ENCODE measurements around the gene DLGAP1. TPM values are rescaled to one million over a fixed set of nuclear protein-coding genes. Genes with fewer than 3 reads are reported as not detected.
"Not testable (repeated sequence)": the region's sequence is repeated elsewhere in the genome, so short reads cannot be mapped to it uniquely, and the experiment has no call there.

Gene DLGAP1
- total RNA-seq, 1 donor from 2014 or later = 7.7 TPM

DNA sequence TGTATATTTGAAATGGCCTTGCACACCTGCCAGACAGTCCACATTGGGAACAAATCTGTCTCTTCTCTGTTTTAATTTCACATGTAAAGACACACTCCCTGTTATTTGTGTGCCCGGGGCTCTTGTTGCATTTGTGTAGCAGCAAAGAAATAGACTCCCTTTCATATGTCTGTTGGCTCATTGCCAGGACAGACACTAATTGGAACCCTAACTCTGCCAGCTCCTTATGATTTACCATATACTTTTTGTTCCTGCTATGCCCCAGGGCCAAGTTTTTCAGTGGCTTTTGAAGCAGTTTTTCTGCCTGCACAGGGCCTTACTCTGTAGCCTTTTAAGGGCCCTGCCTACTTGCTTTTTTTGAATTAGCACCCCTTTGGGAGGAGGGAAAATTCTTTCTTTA, 396.9 kb downstream of the DLGAP1 start:
- peaks cover 15% of the 10 kb centered on the region for H3K9me3 Mint-ChIP-seq (ENCODE audit: low read depth)
- TF ChIP-seq, protein P1, sequence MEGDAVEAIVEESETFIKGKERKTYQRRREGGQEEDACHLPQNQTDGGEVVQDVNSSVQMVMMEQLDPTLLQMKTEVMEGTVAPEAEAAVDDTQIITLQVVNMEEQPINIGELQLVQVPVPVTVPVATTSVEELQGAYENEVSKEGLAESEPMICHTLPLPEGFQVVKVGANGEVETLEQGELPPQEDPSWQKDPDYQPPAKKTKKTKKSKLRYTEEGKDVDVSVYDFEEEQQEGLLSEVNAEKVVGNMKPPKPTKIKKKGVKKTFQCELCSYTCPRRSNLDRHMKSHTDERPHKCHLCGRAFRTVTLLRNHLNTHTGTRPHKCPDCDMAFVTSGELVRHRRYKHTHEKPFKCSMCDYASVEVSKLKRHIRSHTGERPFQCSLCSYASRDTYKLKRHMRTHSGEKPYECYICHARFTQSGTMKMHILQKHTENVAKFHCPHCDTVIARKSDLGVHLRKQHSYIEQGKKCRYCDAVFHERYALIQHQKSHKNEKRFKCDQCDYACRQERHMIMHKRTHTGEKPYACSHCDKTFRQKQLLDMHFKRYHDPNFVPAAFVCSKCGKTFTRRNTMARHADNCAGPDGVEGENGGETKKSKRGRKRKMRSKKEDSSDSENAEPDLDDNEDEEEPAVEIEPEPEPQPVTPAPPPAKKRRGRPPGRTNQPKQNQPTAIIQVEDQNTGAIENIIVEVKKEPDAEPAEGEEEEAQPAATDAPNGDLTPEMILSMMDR (IDR thresholded peaks at IDR 0.05) = no peak
- DNase-seq (ENCODE audit: low spot score) = no peak
- peaks cover 4% of the 10 kb centered on the region for H3K36me3 Mint-ChIP-seq (ENCODE audit: low read depth)
- H3K4me1 Mint-ChIP-seq (ENCODE audit: low read depth) = no peaks in the 10 kb centered on the region
- no peaks in the 10 kb centered on the region for H3K27me3 Mint-ChIP-seq (ENCODE audit: low read depth)
- no peak overlapping the region for H3K4me3 Mint-ChIP-seq (ENCODE audit: unreplicated experiment)
- H3K27ac Mint-ChIP-seq (ENCODE audit: unreplicated experiment) = no peak overlapping the region

DNA sequence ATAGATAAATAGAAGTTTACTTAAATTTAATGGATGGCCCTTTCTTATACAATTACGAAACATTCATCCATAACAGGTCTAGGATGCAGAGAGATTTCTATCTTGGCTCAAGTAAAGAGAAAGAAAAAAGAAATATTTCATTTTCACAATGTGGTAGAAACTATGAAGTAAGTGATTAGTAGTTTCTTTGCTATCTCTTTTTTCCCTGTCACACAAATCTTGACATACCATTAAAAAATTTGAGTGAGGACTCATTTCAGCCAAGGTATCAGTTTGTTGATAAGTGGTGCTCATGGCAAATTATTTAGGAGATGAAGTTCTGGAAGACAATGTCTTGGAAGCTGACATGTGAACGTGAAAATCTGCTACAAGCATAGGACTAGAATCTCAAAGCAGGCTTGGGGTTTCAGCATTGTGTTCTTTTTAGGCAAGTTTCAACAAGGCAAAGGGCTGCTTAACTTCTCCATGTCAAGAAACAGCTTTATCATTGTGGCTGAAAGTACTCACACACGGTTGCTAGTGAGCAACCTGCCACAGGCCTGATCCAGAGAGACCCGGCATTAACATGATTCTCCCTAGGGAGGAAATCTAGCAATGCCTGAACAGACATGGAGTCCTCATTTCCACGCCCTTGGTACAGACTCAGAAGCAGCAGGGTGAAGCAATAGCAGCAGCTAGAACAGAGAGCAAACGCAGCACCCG, 414.6 kb downstream of the DLGAP1 start:
- H3K27me3 Mint-ChIP-seq (ENCODE audit: low read depth) = no peaks in the 10 kb centered on the region
- no peak overlapping the region for H3K27ac Mint-ChIP-seq (ENCODE audit: unreplicated experiment)
- TF ChIP-seq, protein P1 (IDR thresholded peaks at IDR 0.05) = no peak
- no peak for DNase-seq (ENCODE audit: low spot score)
- H3K4me1 Mint-ChIP-seq (ENCODE audit: low read depth) = no peaks in the 10 kb centered on the region
- H3K4me3 Mint-ChIP-seq (ENCODE audit: unreplicated experiment) = no peak overlapping the region
- no peaks in the 10 kb centered on the region for H3K9me3 Mint-ChIP-seq (ENCODE audit: low read depth)
- H3K36me3 Mint-ChIP-seq (ENCODE audit: low read depth) = no peaks in the 10 kb centered on the region

DNA sequence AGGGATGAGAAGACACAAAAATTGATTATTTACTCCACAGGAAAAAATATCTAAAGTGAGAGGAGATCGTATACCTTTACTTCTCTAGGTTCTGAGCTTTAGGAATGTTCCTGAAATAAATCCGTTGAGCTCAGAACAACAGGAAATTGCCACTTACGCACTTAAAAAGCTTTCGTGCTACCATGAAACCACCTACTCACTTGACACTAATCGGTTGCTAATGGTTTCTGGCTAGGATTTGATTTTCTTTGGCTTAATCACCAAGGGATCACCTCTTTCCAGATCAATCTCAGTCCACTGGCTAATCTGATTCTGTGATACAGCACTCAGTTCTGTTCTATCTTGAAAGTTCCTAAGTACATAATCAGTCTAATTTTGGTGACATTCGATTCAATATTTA, 419.6 kb downstream of the DLGAP1 start:
- Mint-ChIP-seq H3K4me1 (ENCODE audit: low read depth) (no peaks in the 10 kb centered on the region), H3K27me3 (ENCODE audit: low read depth) (no peaks in the 10 kb centered on the region)
- TF ChIP-seq, protein P1 (IDR thresholded peaks at IDR 0.05) = no peak

DNA sequence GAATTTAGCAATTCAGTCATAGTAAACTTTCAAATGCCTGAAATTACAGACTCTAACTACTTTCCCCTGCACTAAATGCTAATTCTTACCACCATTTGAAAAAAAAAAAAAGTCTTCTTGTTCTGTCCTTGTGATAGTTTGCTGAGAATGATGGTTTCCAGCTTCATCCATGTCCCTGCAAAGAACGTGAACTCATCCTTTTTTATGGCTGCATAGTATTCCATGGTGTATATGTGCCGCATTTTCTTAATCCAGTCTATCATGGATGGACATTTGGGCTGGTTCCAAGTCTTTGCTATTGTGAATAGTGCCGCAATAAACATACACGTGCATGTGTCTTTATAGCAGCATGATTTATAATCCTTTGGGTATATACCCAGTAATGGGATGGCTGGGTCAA, 420.3 kb downstream of the DLGAP1 start:
- not testable (repeated sequence) for H3K27me3 Mint-ChIP-seq (ENCODE audit: low read depth); DNase-seq (ENCODE audit: low spot score); H3K27ac Mint-ChIP-seq (ENCODE audit: unreplicated experiment); H3K4me1 Mint-ChIP-seq (ENCODE audit: low read depth); H3K9me3 Mint-ChIP-seq (ENCODE audit: low read depth); H3K36me3 Mint-ChIP-seq (ENCODE audit: low read depth); H3K4me3 Mint-ChIP-seq (ENCODE audit: unreplicated experiment)

More for the DNA sequence above, 419.6 kb downstream of the DLGAP1 start:
- Mint-ChIP-seq H3K4me3 (ENCODE audit: unreplicated experiment) (no peak overlapping the region), H3K27ac (ENCODE audit: unreplicated experiment) (no peak overlapping the region), H3K9me3 (ENCODE audit: low read depth) (no peaks in the 10 kb centered on the region), H3K36me3 (ENCODE audit: low read depth) (no peaks in the 10 kb centered on the region)
- DNase-seq (ENCODE audit: low spot score) = no peak

DNA sequence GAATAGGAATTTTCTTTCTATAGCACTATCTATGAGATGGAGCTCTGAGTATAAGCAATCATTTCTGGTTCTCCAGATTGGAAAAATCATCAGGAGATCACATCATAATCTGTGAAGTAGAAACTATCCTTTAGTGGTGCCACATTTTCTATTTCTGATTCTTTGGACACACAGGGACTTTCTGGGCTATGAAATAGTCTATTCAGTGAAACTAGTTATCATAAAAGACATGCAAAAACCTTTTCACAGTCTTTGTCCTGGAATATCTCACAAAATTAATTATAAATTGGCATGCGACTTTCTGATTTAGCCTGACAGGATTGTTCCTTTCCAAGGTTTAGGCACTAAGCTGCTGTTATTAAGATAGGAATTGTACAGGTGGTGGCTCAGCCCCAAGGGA, 428.6 kb downstream of the DLGAP1 start:
- Mint-ChIP-seq H3K4me3 (ENCODE audit: unreplicated experiment) (no peak overlapping the region), H3K9me3 (ENCODE audit: low read depth) (peaks cover 7% of the 10 kb centered on the region), H3K4me1 (ENCODE audit: low read depth) (no peaks in the 10 kb centered on the region), H3K27me3 (ENCODE audit: low read depth) (no peaks in the 10 kb centered on the region), H3K27ac (ENCODE audit: unreplicated experiment) (no peak overlapping the region), H3K36me3 (ENCODE audit: low read depth) (no peaks in the 10 kb centered on the region)
- TF ChIP-seq, protein P1 (IDR thresholded peaks at IDR 0.05) = no peak
- DNase-seq (ENCODE audit: low spot score) = no peak

DNA sequence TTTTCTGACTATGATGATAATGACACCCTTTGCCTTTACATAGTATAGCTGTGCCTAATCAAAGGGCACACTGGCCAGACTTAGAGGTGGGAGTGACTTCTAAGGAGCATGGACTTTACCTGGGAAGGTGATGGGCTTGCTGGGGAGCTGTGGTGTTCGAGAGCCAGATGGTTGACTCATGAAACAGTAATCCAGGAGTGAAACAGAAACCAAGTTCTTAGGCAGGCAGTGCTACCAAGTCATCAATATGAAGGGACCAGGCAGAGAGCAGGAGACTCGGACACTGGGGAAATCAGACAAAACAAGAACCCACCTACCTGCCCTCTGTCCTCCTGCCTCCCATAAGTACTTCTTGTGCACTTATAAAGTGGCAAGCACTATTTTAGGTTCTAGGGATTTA, 430.4 kb downstream of the DLGAP1 start:
- Mint-ChIP-seq H3K27ac (ENCODE audit: unreplicated experiment) (no peak overlapping the region), H3K4me1 (ENCODE audit: low read depth) (no peaks in the 10 kb centered on the region), H3K4me3 (ENCODE audit: unreplicated experiment) (no peak overlapping the region), H3K36me3 (ENCODE audit: low read depth) (no peaks in the 10 kb centered on the region), H3K9me3 (ENCODE audit: low read depth) (peaks cover 7% of the 10 kb centered on the region), H3K27me3 (ENCODE audit: low read depth) (no peaks in the 10 kb centered on the region)
- no peak for DNase-seq (ENCODE audit: low spot score)
- TF ChIP-seq, protein P1 (IDR thresholded peaks at IDR 0.05) = no peak

DNA sequence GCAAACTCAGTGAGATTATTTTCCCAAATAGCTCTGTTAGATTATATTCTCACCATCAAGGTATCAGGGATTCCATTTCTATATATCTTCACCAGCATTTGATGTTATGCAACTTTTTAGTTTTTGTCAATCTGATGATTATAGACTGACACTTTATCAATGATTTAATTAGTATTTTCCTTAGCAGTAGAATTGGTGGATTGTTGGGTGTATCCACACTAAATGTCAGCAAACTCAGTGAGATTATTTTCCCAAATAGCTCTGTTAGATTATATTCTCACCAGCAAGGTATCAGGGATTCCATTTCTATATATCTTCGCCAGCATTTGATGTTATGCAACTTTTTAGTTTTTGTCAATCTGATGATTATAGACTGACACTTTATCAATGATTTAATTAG, 432.4 kb downstream of the DLGAP1 start:
- H3K27me3 Mint-ChIP-seq (ENCODE audit: low read depth); H3K4me3 Mint-ChIP-seq (ENCODE audit: unreplicated experiment); H3K27ac Mint-ChIP-seq (ENCODE audit: unreplicated experiment); H3K4me1 Mint-ChIP-seq (ENCODE audit: low read depth); DNase-seq (ENCODE audit: low spot score); H3K36me3 Mint-ChIP-seq (ENCODE audit: low read depth); H3K9me3 Mint-ChIP-seq (ENCODE audit: low read depth): not testable (repeated sequence)
